ENCODE measurements around the gene ETFRF1.

ETFRF1 gene

GRCh38 chr12:25236190-25236589 is 41.2 kb downstream of the ETFRF1 start:
- no peak for DNase-seq

GRCh38 chr12:25236626-25237025 is 41.6 kb downstream of the ETFRF1 start:
- no peak for DNase-seq

GRCh38 chr12:25241167-25242020 is 46.4 kb downstream of the ETFRF1 start:
- no peak for DNase-seq

GRCh38 chr12:25242981-25243679 is 48.1 kb downstream of the ETFRF1 start:
- no peak for DNase-seq

- DNase-seq, result no peak
Observed at GRCh38 chr12:25243680-25243990, 48.6 kb downstream of the ETFRF1 start.

- no peak for DNase-seq
Observed at GRCh38 chr12:25245491-25245890, 50.5 kb downstream of the ETFRF1 start.

GRCh38 chr12:25248137-25248536 is 53.1 kb downstream of the ETFRF1 start:
- no peak for DNase-seq

GRCh38 chr12:25248732-25249131 is 53.7 kb downstream of the ETFRF1 start:
- DNase-seq, result no peak

GRCh38 chr12:25249931-25250738 is 55.1 kb downstream of the ETFRF1 start:
- no peak for DNase-seq

- DNase-seq, result peak; percentile 92
Observed at GRCh38 chr12:25250744-25251730, 56.0 kb downstream of the ETFRF1 start, which contains the start of gene KRAS. Gene KRAS, minus strand, starts transcription at chr12:25250929.

- DNase-seq, result no peak
Observed at GRCh38 chr12:25251769-25252168, 56.7 kb downstream of the ETFRF1 start.

- no peak for DNase-seq
Observed at GRCh38 chr12:25252946-25253345, 57.9 kb downstream of the ETFRF1 start.

- no peak for DNase-seq
Observed at GRCh38 chr12:25253371-25254068, 58.5 kb downstream of the ETFRF1 start.

GRCh38 chr12:25254271-25254880 is 59.3 kb downstream of the ETFRF1 start:
- DNase-seq, result no peak

All from NCI-H1048 (cell line).